ENCODE results near the gene SDK1. TPM values are rescaled to one million over a fixed set of nuclear protein-coding genes. Genes with fewer than 3 reads are reported as not detected.

SDK1 gene
- polyA plus RNA-seq, 2 of the 4 experiments (the other 2 are of a cell fraction): 0.12 to 0.28 TPM

DNA sequence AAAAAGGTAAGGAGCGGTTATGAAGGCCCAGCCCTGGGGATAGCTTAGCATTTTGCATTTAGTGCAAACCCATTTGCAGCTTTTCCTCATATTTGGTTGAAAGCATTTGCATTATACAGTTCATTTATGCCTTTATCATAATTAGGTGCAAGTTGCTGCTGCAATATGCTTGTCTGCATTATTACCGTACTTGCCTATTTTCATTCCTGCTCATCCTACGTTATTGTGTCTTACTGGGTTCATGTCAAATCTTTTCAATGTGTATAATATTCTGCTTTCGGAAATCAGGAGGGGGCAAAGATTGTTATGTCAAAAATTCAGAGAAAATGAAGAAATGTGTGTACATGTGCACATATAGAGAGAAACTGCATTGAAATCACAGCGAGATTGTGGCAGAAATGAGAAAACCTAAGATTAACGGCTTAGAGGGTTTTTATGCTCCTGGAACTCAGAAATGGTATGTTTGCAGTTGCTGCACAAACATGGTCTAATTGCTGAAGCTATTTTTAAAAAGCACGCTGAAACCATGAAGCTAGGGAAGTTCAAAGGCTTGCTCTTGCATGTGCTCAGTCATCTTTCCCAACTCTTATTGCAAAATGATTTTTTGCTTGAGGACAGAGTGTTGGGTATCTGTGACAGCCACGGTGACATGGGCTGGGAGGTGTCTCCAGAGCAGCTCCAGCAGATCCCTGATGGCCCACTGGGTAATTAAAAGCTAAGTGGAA lies 613.2 kb downstream of the SDK1 start:
- ATAC-seq: no peak

DNA sequence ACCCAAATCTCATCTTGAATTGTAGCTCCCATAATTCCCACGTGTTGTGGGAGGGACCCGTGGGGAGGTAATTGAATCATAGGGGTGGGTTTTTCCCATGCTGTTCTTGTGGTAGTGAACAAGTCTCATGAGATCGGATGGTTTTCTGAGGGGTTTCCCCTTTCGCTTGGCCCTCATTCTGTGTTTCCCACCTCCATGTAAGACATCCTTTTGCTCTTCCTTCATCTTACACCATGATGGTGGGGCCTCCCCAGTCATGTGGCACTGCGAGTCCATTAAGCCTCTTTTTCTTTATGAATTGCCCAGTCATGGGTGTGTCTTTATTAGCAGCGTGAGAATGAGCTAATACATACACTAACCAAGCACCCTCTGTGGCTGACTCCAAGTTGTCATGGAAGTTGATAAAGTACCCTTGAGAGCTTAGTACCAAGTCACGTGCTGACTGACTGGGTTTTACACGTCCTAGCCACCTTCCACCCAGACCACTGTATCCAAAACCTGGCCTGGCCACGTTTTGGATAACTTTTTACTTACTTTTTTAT lies 614.4 kb downstream of the SDK1 start:
- Histone ChIP-seq H3K4me3 (no peak overlapping the region), H3K9me3 (no peaks in the 10 kb centered on the region), H3K4me2 (no peak overlapping the region; the same call in 2 of the 3 replicates), H3K4me1 (peaks cover 9% of the 10 kb centered on the region; the same call in 1 of the 3 replicates), H3K27ac (no peak overlapping the region)
- WGBS (ENCODE audit: missing lambda C conversion rate): 49% methylated on average over 9 of the region's 9 CpGs
- ATAC-seq: no peak
- CTCF ChIA-PET: interaction anchor here (1.1 kb wide), 1 partner anchor 870 kb away, joined by 3 read pairs; no protein-coding TSS in a partner anchor
- POLR2A ChIA-PET: no interaction called here
- TF ChIP-seq ZFP36 (IDR thresholded peaks at IDR 0.05; ENCODE audit: borderline replicate concordance, partially characterized antibody): no peak
- TF ChIP-seq NFE2L2 (conservative IDR thresholded peaks at IDR 0.05; ENCODE audit: low read length): 0 out of 2 replicates have a peak, but pooled peaks have one; percentile 13
- no peak for FAIRE-seq
- no peak for DNase-seq (ENCODE audit: low read depth in 1 of 2, low spot score in 1 of 2)

More for the DNA sequence above, 613.2 kb downstream of the SDK1 start:
- H3K9me3 ChIP-seq: no peaks in the 10 kb centered on the region
- H3K4me1 ChIP-seq: peaks cover 9% of the 10 kb centered on the region; the same call in 1 of the 3 replicates
- ChIA-PET CTCF (interaction anchor here (0.8 kb wide), 1 partner anchor 15 kb away, joined by 3 read pairs; no protein-coding TSS in a partner anchor), POLR2A (no interaction called here)
- no peak for FAIRE-seq
- TF ChIP-seq HOXA7 (CRISPR knock-in tag; IDR thresholded peaks at IDR 0.05) (no peak), TFCP2L1 (CRISPR knock-in tag; IDR thresholded peaks at IDR 0.05) (no peak), FOSL2 (IDR thresholded peaks at IDR 0.05) (no peak), FOSL2 (CRISPR knock-in tag; IDR thresholded peaks at IDR 0.05) (no peak), ZFP36 (IDR thresholded peaks at IDR 0.05; ENCODE audit: borderline replicate concordance, partially characterized antibody) (no peak), ZC3H11A (IDR thresholded peaks at IDR 0.05) (no peak)
- 54% methylated on average over 8 of the region's 8 CpGs for WGBS (ENCODE audit: missing lambda C conversion rate)
- no peak overlapping the region for H3K4me3 ChIP-seq
- no peak overlapping the region for H3K27ac ChIP-seq
- DNase-seq (ENCODE audit: low read depth in 1 of 2, low spot score in 1 of 2): no peak
- no peak overlapping the region for H3K4me2 ChIP-seq

DNA sequence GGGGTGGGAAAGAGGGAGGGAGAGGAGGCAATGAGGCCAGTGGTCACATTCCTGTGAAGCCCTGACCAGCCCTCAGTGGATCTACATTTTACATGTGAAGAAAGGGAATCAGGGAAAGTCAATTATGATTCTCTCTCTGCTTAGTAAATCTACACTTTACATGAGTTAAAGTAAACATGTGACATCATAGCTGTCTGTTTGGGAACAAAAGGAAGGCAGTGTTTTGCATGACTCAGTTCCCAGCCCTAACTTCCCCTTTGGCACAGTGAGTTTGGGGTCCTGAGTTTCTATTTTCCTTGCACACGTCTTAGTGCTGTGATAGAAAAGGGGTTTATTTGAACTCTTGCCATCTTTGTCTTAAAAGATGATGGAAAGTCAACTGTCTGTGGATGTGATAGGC lies 615.1 kb downstream of the SDK1 start:
- ATAC-seq: no peak
- H3K4me1 ChIP-seq: peaks cover 9% of the 10 kb centered on the region; the same call in 1 of the 3 replicates
- ChIA-PET CTCF (interaction anchor here (1.1 kb wide), 1 partner anchor 871 kb away, joined by 3 read pairs; no protein-coding TSS in a partner anchor), POLR2A (no interaction called here)
- no peak overlapping the region for H3K27ac ChIP-seq
- no peak for DNase-seq (ENCODE audit: low read depth in 1 of 2, low spot score in 1 of 2)
- TF ChIP-seq CEBPB (IDR thresholded peaks at IDR 0.05): no peak
- TF ChIP-seq ZNF302 (CRISPR knock-in tag; IDR thresholded peaks at IDR 0.05): no peak
- no peak for TF ChIP-seq CHD4 (IDR thresholded peaks at IDR 0.05; ENCODE audit: borderline replicate concordance)
- TF ChIP-seq BHLHE40 (IDR thresholded peaks at IDR 0.05; ENCODE audit: low read depth, low read length): no peak
- no peak for TF ChIP-seq FOSB (CRISPR knock-in tag; IDR thresholded peaks at IDR 0.05)
- no peak for TF ChIP-seq NR3C1 (IDR thresholded peaks at IDR 0.05)
- TF ChIP-seq, protein P1, sequence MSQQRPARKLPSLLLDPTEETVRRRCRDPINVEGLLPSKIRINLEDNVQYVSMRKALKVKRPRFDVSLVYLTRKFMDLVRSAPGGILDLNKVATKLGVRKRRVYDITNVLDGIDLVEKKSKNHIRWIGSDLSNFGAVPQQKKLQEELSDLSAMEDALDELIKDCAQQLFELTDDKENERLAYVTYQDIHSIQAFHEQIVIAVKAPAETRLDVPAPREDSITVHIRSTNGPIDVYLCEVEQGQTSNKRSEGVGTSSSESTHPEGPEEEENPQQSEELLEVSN (IDR thresholded peaks at IDR 0.05; ENCODE audit: borderline replicate concordance, low read depth): no peak
- TF ChIP-seq CBX2 (IDR thresholded peaks at IDR 0.05; ENCODE audit: borderline replicate concordance, low read depth): no peak
- no peak for TF ChIP-seq POLR2A (IDR thresholded peaks at IDR 0.05; ENCODE audit: low read length)
- no peak for TF ChIP-seq HOXA7 (CRISPR knock-in tag; IDR thresholded peaks at IDR 0.05)
- TF ChIP-seq RFX5 (IDR thresholded peaks at IDR 0.05): no peak
- no peak for TF ChIP-seq POLR2AphosphoS2 (conservative IDR thresholded peaks at IDR 0.05; ENCODE audit: low read length)
- no peak for TF ChIP-seq ESRRA (IDR thresholded peaks at IDR 0.05; ENCODE audit: borderline replicate concordance, low read length)
- TF ChIP-seq HOXB5 (CRISPR knock-in tag; IDR thresholded peaks at IDR 0.05): no peak
- TF ChIP-seq HEYL (CRISPR knock-in tag; IDR thresholded peaks at IDR 0.05): no peak
- TF ChIP-seq TFCP2L1 (CRISPR knock-in tag; IDR thresholded peaks at IDR 0.05): no peak
- TF ChIP-seq TP53 (CRISPR knock-in tag; IDR thresholded peaks at IDR 0.05): no peak
- TF ChIP-seq, protein P2, sequence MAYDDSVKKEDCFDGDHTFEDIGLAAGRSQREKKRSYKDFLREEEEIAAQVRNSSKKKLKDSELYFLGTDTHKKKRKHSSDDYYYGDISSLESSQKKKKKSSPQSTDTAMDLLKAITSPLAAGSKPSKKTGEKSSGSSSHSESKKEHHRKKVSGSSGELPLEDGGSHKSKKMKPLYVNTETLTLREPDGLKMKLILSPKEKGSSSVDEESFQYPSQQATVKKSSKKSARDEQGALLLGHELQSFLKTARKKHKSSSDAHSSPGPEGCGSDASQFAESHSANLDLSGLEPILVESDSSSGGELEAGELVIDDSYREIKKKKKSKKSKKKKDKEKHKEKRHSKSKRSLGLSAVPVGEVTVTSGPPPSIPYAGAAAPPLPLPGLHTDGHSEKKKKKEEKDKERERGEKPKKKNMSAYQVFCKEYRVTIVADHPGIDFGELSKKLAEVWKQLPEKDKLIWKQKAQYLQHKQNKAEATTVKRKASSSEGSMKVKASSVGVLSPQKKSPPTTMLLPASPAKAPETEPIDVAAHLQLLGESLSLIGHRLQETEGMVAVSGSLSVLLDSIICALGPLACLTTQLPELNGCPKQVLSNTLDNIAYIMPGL (CRISPR knock-in tag; IDR thresholded peaks at IDR 0.05; ENCODE audit: borderline replicate concordance): no peak
- TF ChIP-seq MAFK (IDR thresholded peaks at IDR 0.05; ENCODE audit: partially characterized antibody): no peak
- TF ChIP-seq EHMT2 (IDR thresholded peaks at IDR 0.05; ENCODE audit: low read depth): no peak
- H3K4me2 ChIP-seq: no peak overlapping the region; the same call in 2 of the 3 replicates
- no peak for FAIRE-seq
- no peak overlapping the region for H3K4me3 ChIP-seq
- WGBS (ENCODE audit: missing lambda C conversion rate): 19% methylated on average over 1 of the region's 1 CpG
- H3K9me3 ChIP-seq: no peaks in the 10 kb centered on the region

Measured in A549 (cell line).